HG03439 (cell line): ENCODE data around the gene OR6C76.
"Not testable (repeated sequence)": the region's sequence is repeated elsewhere in the genome, so short reads cannot be mapped to it uniquely, and the experiment has no call there.

Experiments used
- ATAC-seq: cut with Tn5 transposase; IDR thresholded peaks from one replicate; pipeline ENCODE4 v1.9.1; 2021; ENCODE audit warnings: mild to moderate bottlenecking, moderate library complexity; ENCODE audit not compliant: unreplicated experiment

The OR6C76 gene

DNA sequence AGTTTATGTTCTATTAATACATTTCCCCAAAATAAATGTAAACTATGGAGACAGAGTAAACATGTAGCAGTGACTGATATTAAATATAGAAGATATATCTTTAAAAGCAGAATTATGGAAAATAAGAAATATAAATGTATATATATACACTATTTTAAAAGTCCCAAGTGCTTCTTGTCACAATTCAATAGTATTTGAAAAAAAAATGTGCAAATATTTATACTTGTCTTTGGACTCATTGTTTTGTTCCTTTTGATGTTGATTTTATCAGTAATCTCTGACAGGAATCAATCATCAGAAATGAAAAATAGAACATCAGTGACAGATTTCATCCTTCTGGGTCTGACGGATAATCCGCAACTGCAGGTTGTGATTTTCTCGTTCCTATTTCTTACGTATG, at the start of gene OR6C76:
Gene OR6C76 (plus strand): TSS at position 301 of the 400 bp plus-strand sequence. CDS start 0 bp downstream, at position 301.
- no peak for ATAC-seq

GRCh38 chr12:55385891-55386290, 40.2 kb upstream of the OR6C76 start:
- ATAC-seq = no peak

DNA sequence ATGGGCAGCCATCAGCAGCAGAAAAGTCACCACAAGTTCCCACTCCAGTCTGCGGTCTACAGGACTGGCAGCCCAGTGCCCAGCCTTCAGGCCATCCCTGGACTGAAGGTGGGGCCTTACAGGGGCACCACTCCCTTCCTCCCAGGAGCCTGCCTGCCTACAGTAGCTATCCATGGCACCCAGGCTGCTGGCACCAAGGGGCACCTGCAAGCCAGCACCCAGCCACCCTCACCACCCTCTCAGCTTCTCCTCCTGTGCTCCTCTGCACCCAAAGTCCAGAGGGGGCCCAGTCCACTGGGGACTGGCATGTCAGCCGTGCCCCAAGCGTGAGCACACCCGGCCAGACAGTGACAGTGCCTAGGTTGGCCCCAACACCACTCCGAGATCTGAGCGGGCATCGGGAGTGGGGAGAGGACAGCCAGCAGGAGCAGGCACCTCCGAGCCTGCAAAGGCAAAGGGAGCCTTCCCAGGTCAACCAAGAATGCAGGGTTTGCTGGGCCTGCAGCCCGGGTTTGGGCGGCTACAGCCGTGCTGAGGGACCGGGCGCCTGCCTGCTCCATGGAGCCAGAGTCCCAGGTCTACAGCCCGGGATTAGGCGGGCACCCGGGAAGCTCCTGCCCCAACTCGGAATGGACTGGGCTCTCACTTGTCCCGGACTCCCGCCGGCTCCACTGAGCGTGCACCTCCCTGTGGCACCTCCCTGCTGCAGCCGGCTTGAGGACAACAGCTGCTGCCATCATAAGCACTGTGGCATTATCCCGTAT, 33.8 kb upstream of the OR6C76 start:
- ATAC-seq = no peak

- ATAC-seq = no peak
These were observed 29.7 kb upstream of the OR6C76 start for GRCh38 chr12:55396326-55396725.

DNA sequence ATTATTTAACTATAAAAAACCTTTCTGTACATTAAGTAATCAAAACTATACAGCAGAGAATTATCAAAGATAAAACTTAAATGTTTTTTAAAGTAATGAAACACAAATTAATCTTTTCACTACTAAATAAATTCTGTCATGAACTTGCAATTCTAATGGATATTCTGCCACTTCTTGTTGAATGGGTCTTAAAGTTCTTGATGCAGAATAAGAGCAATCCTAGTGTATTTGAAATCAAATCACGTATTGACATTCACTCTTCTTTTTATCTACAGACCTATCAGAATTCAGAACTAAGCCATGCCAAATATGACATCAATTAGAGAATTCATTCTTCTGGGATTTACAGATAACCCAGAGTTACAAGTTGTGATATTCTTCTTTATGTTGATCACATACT, 25.8 kb upstream of the OR6C76 start, which contains the start of gene OR6C65:
Gene OR6C65 (plus strand): TSS at position 301 of the 400 bp plus-strand sequence. CDS start 0 bp downstream, at position 301.
- no peak for ATAC-seq

GRCh38 chr12:55407866-55408265, 18.2 kb upstream of the OR6C76 start:
- ATAC-seq = no peak

DNA sequence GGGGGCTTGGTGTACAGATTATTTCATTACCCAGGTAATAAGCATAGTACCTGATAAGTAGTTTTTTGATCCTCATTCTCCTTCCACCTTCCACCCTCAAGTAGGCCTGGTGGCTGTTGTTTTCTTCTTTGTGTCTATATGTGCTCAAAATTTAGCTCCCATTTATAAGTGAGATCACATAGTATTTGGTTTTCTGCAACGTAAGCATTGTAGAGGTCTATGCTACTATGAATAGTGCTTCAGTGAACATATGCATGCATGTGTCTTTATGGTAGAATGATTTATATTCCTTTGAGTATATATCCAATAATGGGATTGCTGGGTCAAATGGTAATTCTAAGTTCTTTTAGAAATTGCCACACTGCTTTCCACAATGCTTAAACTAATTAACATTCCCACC, 16.9 kb upstream of the OR6C76 start:
- ATAC-seq = not testable (repeated sequence)

- ATAC-seq = not testable (repeated sequence)
These were observed 13.9 kb upstream of the OR6C76 start for GRCh38 chr12:55412138-55412537.

GRCh38 chr12:55413498-55414388, 12.3 kb upstream of the OR6C76 start:
- ATAC-seq = not testable (repeated sequence)

GRCh38 chr12:55414396-55414823, 11.6 kb upstream of the OR6C76 start:
- not testable (repeated sequence) for ATAC-seq

DNA sequence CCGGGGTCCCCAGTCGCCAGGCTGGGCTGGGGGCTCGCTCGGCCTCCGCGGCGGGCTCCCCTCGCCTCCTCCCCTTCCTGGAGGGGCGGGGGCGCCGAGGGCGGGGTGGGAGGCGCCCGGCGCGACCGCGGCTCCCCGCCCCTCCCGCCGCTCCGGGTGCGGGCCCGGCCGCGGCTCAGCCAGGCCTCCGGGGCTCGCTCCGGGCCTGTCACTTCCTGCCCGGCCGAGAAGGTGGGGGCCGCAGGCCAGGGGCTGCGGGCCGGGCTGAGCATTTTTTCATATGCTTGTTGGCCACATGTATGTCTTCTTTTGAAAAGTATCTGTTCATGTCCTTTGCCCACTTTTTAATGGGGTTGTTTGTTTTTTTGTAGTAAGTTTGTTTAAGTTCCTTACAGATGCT, 11.2 kb upstream of the OR6C76 start:
- not testable (repeated sequence) for ATAC-seq

- no peak for ATAC-seq
These were observed 9.1 kb upstream of the OR6C76 start for GRCh38 chr12:55416961-55417360.

DNA sequence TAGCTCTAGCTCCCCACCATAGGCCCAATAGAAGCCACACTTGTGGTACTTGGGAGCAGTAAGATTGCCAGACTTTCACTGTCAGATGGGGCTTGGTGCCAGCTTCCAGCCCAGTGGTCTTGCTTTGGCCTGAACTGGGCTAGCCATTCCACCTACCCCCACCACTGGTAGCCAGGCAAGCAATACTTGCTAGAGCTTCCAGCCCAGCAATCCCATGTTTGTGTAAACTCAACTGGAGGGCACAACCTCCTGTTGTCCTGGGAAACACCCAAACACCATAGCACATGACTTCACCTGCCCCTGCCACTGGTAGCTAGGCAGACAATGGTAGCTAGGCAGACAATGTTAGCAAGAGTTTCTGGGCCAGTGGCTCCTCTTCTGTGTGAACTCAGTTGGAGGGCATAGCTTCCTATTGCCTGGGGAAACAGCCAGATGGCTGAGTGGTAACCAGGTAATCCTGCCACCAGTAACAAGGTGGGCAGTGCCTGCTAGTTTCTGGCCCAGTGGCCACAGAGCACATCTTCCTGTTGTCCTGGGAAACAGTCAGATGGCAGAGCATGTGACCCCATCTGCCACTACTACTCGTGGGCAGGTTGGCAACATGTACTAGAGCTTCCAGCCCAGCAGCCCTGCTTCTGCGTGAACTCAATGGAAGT, 5.6 kb upstream of the OR6C76 start:
- no peak for ATAC-seq

- no peak for ATAC-seq
These were observed 2.5 kb downstream of the OR6C76 start for GRCh38 chr12:55428331-55429243.

DNA sequence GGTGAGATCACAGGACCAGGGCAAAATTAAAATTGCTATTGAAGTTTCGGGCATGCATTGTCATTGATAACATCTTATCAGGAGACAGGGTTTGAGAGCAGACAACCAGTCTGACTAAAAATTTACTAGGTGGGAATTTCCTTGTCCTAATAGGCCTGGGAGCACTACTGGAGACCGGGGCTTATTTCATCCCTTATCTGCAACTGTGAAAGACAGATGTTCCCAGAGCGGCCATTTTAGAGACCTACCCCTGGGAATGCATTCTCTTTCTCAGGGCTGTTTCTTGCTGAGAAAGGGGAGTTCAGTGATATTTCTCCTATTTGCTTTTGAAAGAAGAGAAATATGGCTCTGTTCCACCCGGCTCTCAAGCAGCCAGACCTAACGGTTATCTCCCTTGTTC, 15.2 kb downstream of the OR6C76 start:
- not testable (repeated sequence) for ATAC-seq

DNA sequence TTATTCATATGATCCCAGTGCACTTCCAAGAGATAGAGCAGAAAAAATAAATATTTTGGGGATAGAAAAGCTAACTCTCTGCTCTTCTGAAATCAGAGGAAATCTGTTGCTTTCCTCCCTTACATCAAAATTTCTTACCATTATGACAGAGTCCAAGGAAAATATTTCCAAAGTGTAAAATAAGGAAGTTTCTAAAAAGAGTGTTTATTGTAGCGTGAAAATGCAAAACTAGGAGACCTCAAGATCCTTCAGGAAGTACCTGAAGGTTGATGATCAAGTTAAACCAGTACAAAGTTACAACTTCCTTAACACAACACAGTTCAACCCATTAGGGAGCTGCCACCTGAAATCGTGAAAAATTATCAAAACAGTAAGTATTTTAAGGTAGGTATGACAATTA, 17.7 kb downstream of the OR6C76 start, which contains the start of gene OR6C2:
Gene OR6C2 (plus strand): TSS at position 301 of the 400 bp plus-strand sequence. CDS start 8,138 bp downstream, outside the sequence.
- ATAC-seq = no peak

DNA sequence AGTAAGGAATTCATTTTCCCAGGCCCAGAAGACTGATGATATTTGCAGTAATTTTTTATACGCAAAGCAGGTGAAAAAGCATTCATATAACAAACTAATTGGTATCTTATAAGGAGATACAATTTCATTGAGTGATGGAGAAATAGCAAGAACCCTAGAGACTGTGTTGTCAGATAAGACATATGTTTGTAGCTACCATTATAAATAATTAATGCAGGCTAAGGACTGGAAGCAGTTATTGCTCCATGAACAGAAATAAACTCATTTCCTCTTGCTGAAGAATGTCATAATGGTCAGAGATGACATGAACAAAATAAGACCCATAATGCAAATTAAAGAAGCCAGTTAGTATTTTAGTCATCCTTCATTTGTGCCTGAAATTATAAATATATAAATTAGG, 19.3 kb downstream of the OR6C76 start:
- no peak for ATAC-seq

DNA sequence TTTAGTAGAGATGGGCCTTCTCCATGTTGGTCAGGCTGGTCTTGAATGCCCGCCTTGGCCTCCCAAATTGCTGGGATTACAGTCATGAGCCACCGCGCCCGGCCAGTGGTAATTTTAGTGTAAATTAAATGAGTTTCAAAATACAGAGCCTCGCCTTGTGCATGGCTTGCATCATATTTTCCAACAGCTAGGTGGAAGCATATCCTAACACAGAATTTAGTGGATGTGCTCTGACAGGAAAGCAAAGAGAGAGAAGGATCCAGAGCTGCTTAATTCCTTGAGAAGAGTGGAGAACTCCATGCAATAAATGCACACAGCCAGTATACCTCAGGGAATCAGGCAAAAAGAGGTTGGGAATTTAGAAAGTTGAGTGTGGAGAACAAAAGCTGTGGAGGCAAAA, 20.3 kb downstream of the OR6C76 start:
- no peak for ATAC-seq

GRCh38 chr12:55448825-55449224, 22.8 kb downstream of the OR6C76 start:
- ATAC-seq = no peak

DNA sequence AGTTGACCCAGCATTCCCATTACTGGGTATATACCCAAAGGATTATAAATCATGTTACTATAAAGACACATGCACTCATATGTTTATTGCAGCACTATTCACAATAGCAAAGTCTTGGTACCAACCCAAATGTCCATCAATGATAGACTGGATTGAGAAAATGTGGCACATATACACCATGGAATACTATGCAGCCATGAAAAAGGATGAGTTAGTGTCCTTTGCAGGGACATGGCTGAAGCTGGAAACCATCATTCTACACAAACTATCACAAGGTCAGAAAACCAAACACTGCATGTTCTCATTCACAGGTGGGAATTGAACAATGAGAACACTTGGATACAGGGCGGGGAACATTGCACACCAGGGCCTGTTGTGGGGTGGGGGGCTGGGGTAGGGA, 38.9 kb downstream of the OR6C76 start:
- not testable (repeated sequence) for ATAC-seq
